Measurements from ENCODE around the gene STRADB. TPM values are rescaled to one million over a fixed set of nuclear protein-coding genes. Genes with fewer than 3 reads are reported as not detected.

The STRADB gene
- polyA plus RNA-seq (2013), result 17.5 and 18.8 TPM in 2 replicates

GRCh38 chr2:201451292-201452057, at the start of gene STRADB, which contains the start of gene TRAK2:
STRADB (plus strand) TSS chr2:201451740; CDS start chr2:201454841, 3,101 bp downstream.
TRAK2 (minus strand) TSS chr2:201451458; CDS start chr2:201420507, 30,951 bp downstream.
- H3K79me1 ChIP-seq (ENCODE audit: low read length), result peaks cover 11% of the 10 kb centered on the region
- H2BK120ac ChIP-seq (ENCODE audit: insufficient read depth, low read length, poor library complexity), result peak within 1 kb of the TSS; percentile 70
- DNase-seq, result peak; percentile 92 to 95
- H3K14ac ChIP-seq (ENCODE audit: low read length), result peak within 1 kb of the TSS; percentile 90
- H3K4me2 ChIP-seq (ENCODE audit: low read length), result peak within 1 kb of the TSS; percentile 87
- H4K91ac ChIP-seq (ENCODE audit: low read depth, low read length), result peak within 1 kb of the TSS; percentile 89
- H3K79me2 ChIP-seq (ENCODE audit: control insufficient read depth, insufficient read depth, low read length, poor library complexity), result peaks cover 11% of the 10 kb centered on the region
- H4K12ac ChIP-seq (ENCODE audit: low read depth, low read length), result peak within 1 kb of the TSS; percentile 88
- no peaks in the 10 kb centered on the region for H3K9me3 ChIP-seq (ENCODE audit: insufficient read depth, low read depth, low read length)
- H3K4ac ChIP-seq (ENCODE audit: low read depth, low read length), result peak within 1 kb of the TSS; percentile 59
- peak within 1 kb of the TSS; percentile 92 for H2AFZ ChIP-seq (ENCODE audit: insufficient read depth, low read length, poor library complexity)
- peak within 1 kb of the TSS; percentile 49 for H2BK5ac ChIP-seq (ENCODE audit: low read depth, low read length, poor library complexity)
- peak within 1 kb of the TSS; percentile 71 for H3K27ac ChIP-seq (ENCODE audit: low read depth, low read length)
- H2BK12ac ChIP-seq (ENCODE audit: low read length), result peak within 1 kb of the TSS; percentile 13
- no peaks in the 10 kb centered on the region for H3K27me3 ChIP-seq (ENCODE audit: insufficient read depth, low read length)
- H2AK5ac ChIP-seq (ENCODE audit: low read length), result peak within 1 kb of the TSS; percentile 36
- H3K4me1 ChIP-seq (ENCODE audit: control insufficient read depth in 1 of 2, insufficient read depth in 2 of 2, low read length in 2 of 2), result no peaks in the 10 kb centered on the region
- H3K23ac ChIP-seq (ENCODE audit: low read length), result no peak within 1 kb of the TSS
- no CpG with 5 or more reads among the region's 78 CpGs for WGBS (ENCODE audit: extremely low coverage, insufficient coverage, insufficient read length)
- H3K36me3 ChIP-seq (ENCODE audit: control insufficient read depth in 1 of 2, insufficient read depth in 2 of 2, low read length in 2 of 2), result peaks cover 0 to 3% of the 10 kb centered on the region in 2 experiments
- H3K9ac ChIP-seq (ENCODE audit: low read length), result peak within 1 kb of the TSS; percentile 82
- H3K4me3 ChIP-seq (ENCODE audit: low read depth, low read length), result peak within 1 kb of the TSS; percentile 93
- peak within 1 kb of the TSS; percentile 89 for H3K18ac ChIP-seq (ENCODE audit: low read length)
- peak within 1 kb of the TSS; percentile 88 for H4K8ac ChIP-seq (ENCODE audit: low read depth, low read length)

GRCh38 chr2:201401815-201402214, 49.7 kb upstream of the STRADB start:
- Histone ChIP-seq H2AFZ (ENCODE audit: insufficient read depth, low read length, poor library complexity) (no peak overlapping the region), H3K14ac (ENCODE audit: low read length) (no peak overlapping the region), H4K91ac (ENCODE audit: low read depth, low read length) (no peak overlapping the region), H3K27ac (ENCODE audit: low read depth, low read length) (no peak overlapping the region), H3K4me3 (ENCODE audit: low read depth, low read length) (no peak overlapping the region), H2BK120ac (ENCODE audit: insufficient read depth, low read length, poor library complexity) (no peak overlapping the region), H3K4me2 (ENCODE audit: low read length) (no peak overlapping the region), H4K8ac (ENCODE audit: low read depth, low read length) (no peak overlapping the region), H3K27me3 (ENCODE audit: insufficient read depth, low read length) (no peaks in the 10 kb centered on the region), H3K79me1 (ENCODE audit: low read length) (no peaks in the 10 kb centered on the region), H2BK5ac (ENCODE audit: low read depth, low read length, poor library complexity) (no peak overlapping the region), H3K4me1 (ENCODE audit: control insufficient read depth in 1 of 2, insufficient read depth in 2 of 2, low read length in 2 of 2) (no peaks in the 10 kb centered on the region), H2AK5ac (ENCODE audit: low read length) (no peak overlapping the region), H3K36me3 (ENCODE audit: control insufficient read depth in 1 of 2, insufficient read depth in 2 of 2, low read length in 2 of 2) (peaks cover 0 to 3% of the 10 kb centered on the region in 2 experiments), H3K4ac (ENCODE audit: low read depth, low read length) (no peak overlapping the region), H3K9me3 (ENCODE audit: insufficient read depth, low read depth, low read length) (no peaks in the 10 kb centered on the region), H3K23ac (ENCODE audit: low read length) (no peak overlapping the region), H4K12ac (ENCODE audit: low read depth, low read length) (no peak overlapping the region), H2BK12ac (ENCODE audit: low read length) (no peak overlapping the region), H3K79me2 (ENCODE audit: control insufficient read depth, insufficient read depth, low read length, poor library complexity) (no peaks in the 10 kb centered on the region), H3K9ac (ENCODE audit: low read length) (no peak overlapping the region), H3K18ac (ENCODE audit: low read length) (no peak overlapping the region)
- no CpG with 5 or more reads among the region's 3 CpGs for WGBS (ENCODE audit: extremely low coverage, insufficient coverage, insufficient read length)
- DNase-seq, result no peak

GRCh38 chr2:201402651-201403562, 48.6 kb upstream of the STRADB start:
- Histone ChIP-seq H3K4me3 (ENCODE audit: low read depth, low read length) (no peak overlapping the region), H3K9me3 (ENCODE audit: insufficient read depth, low read depth, low read length) (no peaks in the 10 kb centered on the region), H3K4me2 (ENCODE audit: low read length) (no peak overlapping the region), H2BK12ac (ENCODE audit: low read length) (no peak overlapping the region), H3K79me1 (ENCODE audit: low read length) (no peaks in the 10 kb centered on the region), H3K9ac (ENCODE audit: low read length) (no peak overlapping the region), H4K8ac (ENCODE audit: low read depth, low read length) (no peak overlapping the region), H2AK5ac (ENCODE audit: low read length) (no peak overlapping the region), H3K18ac (ENCODE audit: low read length) (no peak overlapping the region), H3K36me3 (ENCODE audit: control insufficient read depth in 1 of 2, insufficient read depth in 2 of 2, low read length in 2 of 2) (peaks cover 0 to 2% of the 10 kb centered on the region in 2 experiments), H2BK5ac (ENCODE audit: low read depth, low read length, poor library complexity) (no peak overlapping the region), H2BK120ac (ENCODE audit: insufficient read depth, low read length, poor library complexity) (no peak overlapping the region), H3K79me2 (ENCODE audit: control insufficient read depth, insufficient read depth, low read length, poor library complexity) (no peaks in the 10 kb centered on the region), H2AFZ (ENCODE audit: insufficient read depth, low read length, poor library complexity) (no peak overlapping the region), H4K12ac (ENCODE audit: low read depth, low read length) (no peak overlapping the region), H3K27me3 (ENCODE audit: insufficient read depth, low read length) (no peaks in the 10 kb centered on the region), H3K23ac (ENCODE audit: low read length) (no peak overlapping the region), H3K14ac (ENCODE audit: low read length) (no peak overlapping the region), H3K27ac (ENCODE audit: low read depth, low read length) (no peak overlapping the region), H3K4ac (ENCODE audit: low read depth, low read length) (no peak overlapping the region), H3K4me1 (ENCODE audit: control insufficient read depth in 1 of 2, insufficient read depth in 2 of 2, low read length in 2 of 2) (no peaks in the 10 kb centered on the region), H4K91ac (ENCODE audit: low read depth, low read length) (no peak overlapping the region)
- DNase-seq, result no peak
- WGBS (ENCODE audit: extremely low coverage, insufficient coverage, insufficient read length), result no CpG with 5 or more reads among the region's 6 CpGs

GRCh38 chr2:201403880-201404279, 47.7 kb upstream of the STRADB start:
- Histone ChIP-seq H2AFZ (ENCODE audit: insufficient read depth, low read length, poor library complexity) (no peak overlapping the region), H2AK5ac (ENCODE audit: low read length) (no peak overlapping the region), H3K4me2 (ENCODE audit: low read length) (no peak overlapping the region), H3K36me3 (ENCODE audit: control insufficient read depth in 1 of 2, insufficient read depth in 2 of 2, low read length in 2 of 2) (no peaks in the 10 kb centered on the region), H3K4me1 (ENCODE audit: control insufficient read depth in 1 of 2, insufficient read depth in 2 of 2, low read length in 2 of 2) (no peaks in the 10 kb centered on the region), H3K23ac (ENCODE audit: low read length) (no peak overlapping the region), H2BK12ac (ENCODE audit: low read length) (no peak overlapping the region), H3K4ac (ENCODE audit: low read depth, low read length) (no peak overlapping the region), H3K79me2 (ENCODE audit: control insufficient read depth, insufficient read depth, low read length, poor library complexity) (no peaks in the 10 kb centered on the region), H3K9ac (ENCODE audit: low read length) (no peak overlapping the region), H3K4me3 (ENCODE audit: low read depth, low read length) (no peak overlapping the region), H4K8ac (ENCODE audit: low read depth, low read length) (no peak overlapping the region), H3K79me1 (ENCODE audit: low read length) (no peaks in the 10 kb centered on the region), H3K27me3 (ENCODE audit: insufficient read depth, low read length) (no peaks in the 10 kb centered on the region), H4K91ac (ENCODE audit: low read depth, low read length) (no peak overlapping the region), H3K14ac (ENCODE audit: low read length) (no peak overlapping the region), H3K9me3 (ENCODE audit: insufficient read depth, low read depth, low read length) (no peaks in the 10 kb centered on the region), H2BK120ac (ENCODE audit: insufficient read depth, low read length, poor library complexity) (no peak overlapping the region), H2BK5ac (ENCODE audit: low read depth, low read length, poor library complexity) (no peak overlapping the region), H4K12ac (ENCODE audit: low read depth, low read length) (no peak overlapping the region), H3K27ac (ENCODE audit: low read depth, low read length) (no peak overlapping the region), H3K18ac (ENCODE audit: low read length) (no peak overlapping the region)
- peak in 1 of 2 donors; percentile 64 for DNase-seq
- WGBS (ENCODE audit: extremely low coverage, insufficient coverage, insufficient read length), result no CpG with 5 or more reads among the region's 3 CpGs
